Measurements from ENCODE around the gene ZNF687. TPM values are rescaled to one million over a fixed set of nuclear protein-coding genes. Genes with fewer than 3 reads are reported as not detected.

ZNF687 gene
- polyA plus RNA-seq, 2 of the 4 experiments (the other 2 are of a cell fraction) = 14.0 to 17.5 TPM

GRCh38 chr1:151246786-151247185 is 35.3 kb upstream of the ZNF687 start (continued):
- TF ChIP-seq, protein P1, sequence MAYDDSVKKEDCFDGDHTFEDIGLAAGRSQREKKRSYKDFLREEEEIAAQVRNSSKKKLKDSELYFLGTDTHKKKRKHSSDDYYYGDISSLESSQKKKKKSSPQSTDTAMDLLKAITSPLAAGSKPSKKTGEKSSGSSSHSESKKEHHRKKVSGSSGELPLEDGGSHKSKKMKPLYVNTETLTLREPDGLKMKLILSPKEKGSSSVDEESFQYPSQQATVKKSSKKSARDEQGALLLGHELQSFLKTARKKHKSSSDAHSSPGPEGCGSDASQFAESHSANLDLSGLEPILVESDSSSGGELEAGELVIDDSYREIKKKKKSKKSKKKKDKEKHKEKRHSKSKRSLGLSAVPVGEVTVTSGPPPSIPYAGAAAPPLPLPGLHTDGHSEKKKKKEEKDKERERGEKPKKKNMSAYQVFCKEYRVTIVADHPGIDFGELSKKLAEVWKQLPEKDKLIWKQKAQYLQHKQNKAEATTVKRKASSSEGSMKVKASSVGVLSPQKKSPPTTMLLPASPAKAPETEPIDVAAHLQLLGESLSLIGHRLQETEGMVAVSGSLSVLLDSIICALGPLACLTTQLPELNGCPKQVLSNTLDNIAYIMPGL (CRISPR knock-in tag; IDR thresholded peaks at IDR 0.05; ENCODE audit: borderline replicate concordance) = no peak
- TF ChIP-seq RFX5 (IDR thresholded peaks at IDR 0.05) (no peak), FOSL2 (IDR thresholded peaks at IDR 0.05) (no peak), FOSL2 (CRISPR knock-in tag; IDR thresholded peaks at IDR 0.05) (no peak), EP300 (IDR thresholded peaks at IDR 0.05) (no peak), E2F6 (IDR thresholded peaks at IDR 0.05; ENCODE audit: borderline replicate concordance, low read depth) (no peak)
- TF ChIP-seq, protein P2, sequence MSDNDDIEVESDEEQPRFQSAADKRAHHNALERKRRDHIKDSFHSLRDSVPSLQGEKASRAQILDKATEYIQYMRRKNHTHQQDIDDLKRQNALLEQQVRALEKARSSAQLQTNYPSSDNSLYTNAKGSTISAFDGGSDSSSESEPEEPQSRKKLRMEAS (IDR thresholded peaks at IDR 0.05) = no peak

- 51% methylated on average over 16 of the region's 16 CpGs for WGBS (ENCODE audit: missing lambda C conversion rate)
- ChIA-PET CTCF (interaction anchor here (0.6 to 4.8 kb wide), 30 partner anchors 9 to 181 kb away, joined by 3 to 48 read pairs (median 4); partner anchors contain the start of genes GABPB2 and PIP5K1A), POLR2A (interaction anchor here (0.6 to 1.3 kb wide), 2 partner anchors 12 to 30 kb away, joined by 3 read pairs; partner anchors contain the start of gene ZNF687)
- ATAC-seq (peak; percentile 67 to 68; a peak in 5 of 6 replicates), DNase-seq (ENCODE audit: low read depth in 1 of 2, low spot score in 1 of 2) (peak; percentile 82 to 89), FAIRE-seq (peak; percentile 32)
- TF ChIP-seq RAD21 (conservative IDR thresholded peaks at IDR 0.05 in 1 of 2, IDR thresholded peaks at IDR 0.05 in 1 of 2) (peak; percentile 61 to 76), JUN (IDR thresholded peaks at IDR 0.05) (no peak), SMC3 (IDR thresholded peaks at IDR 0.05) (peak; percentile 73)
- TF ChIP-seq, protein P3, sequence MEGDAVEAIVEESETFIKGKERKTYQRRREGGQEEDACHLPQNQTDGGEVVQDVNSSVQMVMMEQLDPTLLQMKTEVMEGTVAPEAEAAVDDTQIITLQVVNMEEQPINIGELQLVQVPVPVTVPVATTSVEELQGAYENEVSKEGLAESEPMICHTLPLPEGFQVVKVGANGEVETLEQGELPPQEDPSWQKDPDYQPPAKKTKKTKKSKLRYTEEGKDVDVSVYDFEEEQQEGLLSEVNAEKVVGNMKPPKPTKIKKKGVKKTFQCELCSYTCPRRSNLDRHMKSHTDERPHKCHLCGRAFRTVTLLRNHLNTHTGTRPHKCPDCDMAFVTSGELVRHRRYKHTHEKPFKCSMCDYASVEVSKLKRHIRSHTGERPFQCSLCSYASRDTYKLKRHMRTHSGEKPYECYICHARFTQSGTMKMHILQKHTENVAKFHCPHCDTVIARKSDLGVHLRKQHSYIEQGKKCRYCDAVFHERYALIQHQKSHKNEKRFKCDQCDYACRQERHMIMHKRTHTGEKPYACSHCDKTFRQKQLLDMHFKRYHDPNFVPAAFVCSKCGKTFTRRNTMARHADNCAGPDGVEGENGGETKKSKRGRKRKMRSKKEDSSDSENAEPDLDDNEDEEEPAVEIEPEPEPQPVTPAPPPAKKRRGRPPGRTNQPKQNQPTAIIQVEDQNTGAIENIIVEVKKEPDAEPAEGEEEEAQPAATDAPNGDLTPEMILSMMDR (IDR thresholded peaks at IDR 0.05) = peak; percentile 88
- peaks cover 6% of the 10 kb centered on the region; the same call in 1 of the 3 replicates for H3K4me1 ChIP-seq
- H3K9me3 ChIP-seq = no peaks in the 10 kb centered on the region
- H3K27ac ChIP-seq = no peak overlapping the region
- H3K4me2 ChIP-seq = no peak overlapping the region
- H3K4me3 ChIP-seq = no peak overlapping the region
Measured at GRCh38 chr1:151251656-151252470, 30.2 kb upstream of the ZNF687 start.

DNA sequence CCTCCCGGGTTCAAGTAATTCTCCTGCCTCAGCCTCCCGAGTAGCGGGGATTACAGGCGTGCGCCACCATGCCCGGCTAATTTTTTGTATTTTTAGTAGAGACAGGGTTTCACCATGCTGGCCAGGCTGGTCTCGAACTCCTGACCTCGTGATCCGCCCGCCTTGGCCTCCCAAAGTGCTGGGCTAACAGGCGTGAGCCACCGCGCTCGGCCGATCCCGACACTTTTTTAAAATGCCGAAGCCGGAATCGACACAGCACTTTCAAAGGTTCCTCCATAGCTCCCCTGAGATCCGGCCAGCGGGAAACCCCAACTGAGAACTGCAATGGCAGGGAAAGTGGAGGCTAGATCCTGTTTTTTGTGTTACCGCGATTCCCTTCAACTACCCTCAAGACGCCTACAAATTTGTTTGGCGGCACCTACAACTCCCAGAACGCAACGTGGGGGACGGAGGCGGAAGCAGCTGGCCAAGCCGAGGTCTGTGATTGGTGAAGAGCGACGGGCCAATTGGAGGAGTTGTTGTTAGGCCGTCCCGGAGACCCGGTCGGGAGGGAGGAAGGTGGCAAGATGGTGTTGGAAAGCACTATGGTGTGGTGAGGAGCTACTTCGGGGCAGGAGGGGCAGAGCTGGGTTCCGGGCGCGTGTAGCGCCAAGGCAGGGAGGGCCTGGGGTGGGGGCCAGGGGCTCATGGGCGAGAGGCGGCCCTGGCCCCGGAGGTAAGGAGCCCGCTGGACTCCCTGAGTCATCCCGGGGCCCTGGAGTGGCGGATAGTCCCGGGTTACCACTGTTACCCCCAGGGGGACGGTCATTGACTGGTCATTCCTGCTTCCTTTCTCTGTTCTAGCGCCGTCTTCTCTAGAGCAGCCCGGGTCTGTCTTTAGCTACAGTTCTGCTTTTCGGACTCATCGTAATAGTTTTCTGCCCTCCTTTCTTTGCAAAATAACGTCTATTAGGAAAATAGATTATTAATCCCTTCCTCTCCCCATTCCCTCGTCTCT is 27.6 kb upstream of the ZNF687 start, which contains the start of gene PSMD4:
TSS of gene PSMD4 (plus strand) at position 518 of the 997 bp plus-strand sequence. CDS start at position 567, 49 bp downstream.
- ChIA-PET CTCF (interaction anchor here (0.6 to 3.7 kb wide), 9 partner anchors 16 to 88 kb away, joined by 3 to 18 read pairs (median 4); no protein-coding TSS in a partner anchor), POLR2A (interaction anchor here (0.6 to 1.7 kb wide), 15 partner anchors 10 to 190 kb away, joined by 3 to 18 read pairs (median 4); partner anchors contain the start of genes PI4KB, VPS72 and ZNF687)
- DNase-seq (ENCODE audit: low read depth in 1 of 2, low spot score in 1 of 2) (peak; percentile 99), ATAC-seq (peak; percentile 96 to 99), FAIRE-seq (peak; percentile 63)
- H3K4me3 ChIP-seq = peak within 1 kb of the TSS; percentile 77
- H3K9me3 ChIP-seq = no peaks in the 10 kb centered on the region
- 2% methylated on average over 53 of the region's 56 CpGs for WGBS (ENCODE audit: missing lambda C conversion rate)
- peak within 1 kb of the TSS; percentile 90 for H3K4me2 ChIP-seq
- peak within 1 kb of the TSS; percentile 93 to 95 for H3K27ac ChIP-seq
- H3K4me1 ChIP-seq = peaks cover 6% of the 10 kb centered on the region; the same call in 1 of the 3 replicates
- TF ChIP-seq PHF8 (IDR thresholded peaks at IDR 0.05; ENCODE audit: borderline replicate concordance, low read depth) (peak; percentile 78; the same call in 1 of the 2 replicates), CHD2 (IDR thresholded peaks at IDR 0.05; ENCODE audit: low read length, partially characterized antibody) (peak; percentile 74), POLR2A (IDR thresholded peaks at IDR 0.05; ENCODE audit: low read length) (peak; percentile 92), ESRRA (IDR thresholded peaks at IDR 0.05; ENCODE audit: borderline replicate concordance, low read length) (no peak), HDAC2 (IDR thresholded peaks at IDR 0.05) (0 out of 2 replicates have a peak, but pooled peaks have one; percentile 48), ZFP36 (IDR thresholded peaks at IDR 0.05; ENCODE audit: borderline replicate concordance, partially characterized antibody) (no peak), REST (IDR thresholded peaks at IDR 0.05) (peak; percentile 60), RFX5 (IDR thresholded peaks at IDR 0.05) (no peak), EHF (CRISPR knock-in tag; IDR thresholded peaks at IDR 0.05) (peak; percentile 63; the same call in 1 of the 2 replicates)
- TF ChIP-seq, protein P1 (CRISPR knock-in tag; IDR thresholded peaks at IDR 0.05; ENCODE audit: borderline replicate concordance) = no peak; the same call in 1 of the 2 replicates
